Measurements from ENCODE around the gene SETMAR.

SETMAR gene

DNA sequence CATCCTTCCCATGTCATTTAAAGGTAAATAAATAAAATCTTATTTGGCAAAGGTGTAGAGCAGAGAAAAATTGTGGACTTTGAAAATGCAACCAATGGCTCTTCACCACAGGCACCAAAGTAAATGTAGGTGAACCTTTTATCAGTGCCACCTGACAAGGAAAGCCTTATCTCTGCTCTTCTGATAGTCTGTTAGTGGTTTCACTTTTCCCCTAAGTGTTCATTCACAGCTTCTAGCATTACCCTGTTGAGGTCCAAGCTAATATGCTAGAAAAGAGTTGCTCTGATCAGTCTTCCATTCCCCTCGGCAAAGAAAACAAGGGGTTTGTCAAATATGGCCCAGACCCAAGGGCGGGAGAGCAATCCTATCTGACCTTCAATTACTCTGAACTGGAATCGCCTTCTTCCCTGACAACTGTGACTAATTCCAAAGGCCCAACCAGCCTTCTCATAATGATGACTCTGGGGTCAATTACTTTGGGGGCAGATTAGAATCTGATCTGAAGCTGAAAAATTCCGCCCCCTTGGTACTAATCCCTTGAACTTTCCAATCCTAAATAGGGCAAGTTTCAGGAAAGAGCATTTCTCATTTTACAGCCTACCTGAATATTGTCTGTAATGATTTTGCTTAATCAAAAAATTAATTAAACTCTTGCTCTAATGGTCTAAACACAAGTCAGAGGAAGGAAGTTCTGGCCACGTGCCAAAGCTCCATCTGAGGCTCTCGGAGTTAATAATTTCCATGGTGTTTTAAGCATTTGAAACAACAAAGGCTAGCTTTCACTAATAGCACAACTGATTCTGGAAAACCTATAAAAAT lies 52.4 kb downstream of the SETMAR start:
- DNase-seq: peak; percentile 57

- no peak for DNase-seq
Measured at GRCh38 chr3:4356220-4356540, 53.0 kb downstream of the SETMAR start.

DNA sequence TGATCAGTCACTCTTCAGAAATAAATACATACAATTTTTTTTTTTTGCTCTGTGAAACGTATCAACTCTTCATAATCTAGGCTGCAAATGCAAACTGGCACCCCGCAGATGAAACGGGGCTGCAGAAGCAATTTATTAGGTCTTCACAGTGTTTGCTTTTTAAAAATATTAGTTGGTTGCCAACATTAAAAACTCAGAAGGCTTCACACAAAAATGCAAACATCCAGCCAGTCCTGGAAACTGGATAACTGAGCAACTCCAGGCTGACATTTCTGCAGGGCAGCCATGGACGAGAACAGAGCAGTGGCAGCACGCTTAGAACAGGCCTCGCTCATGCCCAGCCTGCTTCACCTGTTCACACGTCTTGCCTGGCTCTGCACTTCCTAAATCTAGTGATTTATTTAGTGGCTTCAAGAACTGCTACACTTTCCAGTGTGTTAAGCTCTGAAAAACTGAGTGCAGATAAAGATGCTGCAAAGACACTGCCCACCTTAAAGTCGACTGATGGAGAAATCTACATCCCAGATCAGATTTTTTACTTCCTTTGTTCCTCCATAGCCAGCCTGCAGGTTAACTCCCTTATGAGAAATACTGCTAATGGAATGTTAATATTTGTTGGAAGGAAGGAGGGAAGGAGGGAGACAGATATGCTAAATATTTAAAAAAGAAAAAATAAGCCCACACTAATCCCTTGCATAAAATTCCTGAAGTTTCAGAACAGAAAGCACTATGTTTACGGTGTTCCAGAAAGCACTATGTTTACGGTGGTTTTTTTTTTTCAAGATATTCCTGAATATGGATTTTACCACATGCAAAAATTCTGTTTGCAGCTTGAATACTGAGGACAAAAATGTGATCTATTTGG lies 53.6 kb downstream of the SETMAR start:
- no peak for DNase-seq

DNA sequence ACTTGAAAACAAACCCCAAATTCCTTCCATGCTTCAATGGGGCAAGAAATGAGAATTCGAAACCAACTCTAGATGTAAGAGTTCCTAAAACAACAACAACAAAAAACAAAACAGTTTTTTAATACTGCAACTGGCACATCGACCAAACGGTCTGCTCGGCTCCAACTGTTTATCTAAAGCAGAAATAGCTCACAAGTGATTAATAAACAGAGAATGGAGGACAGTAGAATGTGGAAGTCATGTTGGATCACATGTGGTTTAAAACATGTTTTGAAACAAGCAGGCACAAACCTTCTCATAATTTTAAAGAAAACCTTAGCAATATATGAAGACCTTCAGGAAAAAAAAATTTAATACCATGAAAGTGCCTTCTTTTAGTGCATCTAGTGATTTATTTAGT lies 55.1 kb downstream of the SETMAR start:
- DNase-seq: no peak

- no peak for DNase-seq
Measured at GRCh38 chr3:4359805-4360502, 56.8 kb downstream of the SETMAR start.

DNA sequence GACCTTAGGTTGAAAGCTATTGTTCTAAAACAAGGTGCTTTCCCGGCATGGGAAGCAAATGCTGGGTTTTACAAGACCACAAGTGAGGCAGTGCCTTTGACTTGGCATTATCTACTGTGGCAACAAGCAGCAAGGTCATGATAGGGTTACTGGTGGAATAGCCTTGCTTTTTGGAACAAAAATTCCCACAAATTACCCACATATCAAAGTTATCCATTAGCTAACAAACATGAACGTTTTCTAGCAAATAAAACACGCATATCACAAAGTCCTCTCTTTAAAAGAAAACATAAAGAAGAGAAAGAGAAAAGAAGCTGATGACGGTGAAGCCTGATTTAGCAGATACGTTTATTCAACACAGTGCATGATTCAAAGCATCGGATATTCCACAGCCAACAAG lies 57.6 kb downstream of the SETMAR start:
- no peak for DNase-seq

DNA sequence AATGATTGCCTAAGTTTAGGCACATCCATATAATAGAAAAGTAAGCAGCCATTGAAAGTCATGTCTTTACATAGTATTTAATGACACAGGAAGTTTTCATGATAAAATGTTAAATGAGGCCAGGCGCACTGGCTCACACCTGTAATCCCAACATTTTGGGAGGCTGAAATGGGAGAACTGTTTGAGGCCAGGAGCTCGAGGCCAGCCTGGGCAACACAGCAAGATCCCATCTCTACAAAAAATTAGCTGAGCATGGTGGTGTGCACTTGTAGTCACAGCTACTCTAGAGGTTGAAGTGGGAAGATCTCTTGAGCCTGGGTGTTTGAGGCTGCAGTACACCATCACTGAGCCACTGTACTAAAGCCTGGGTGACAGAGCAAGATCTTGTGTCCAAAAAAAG lies 59.4 kb downstream of the SETMAR start:
- no peak for DNase-seq
